GM23248 (cell line): ENCODE measurements around the gene TNK1.

Source experiments
- EZH2 ChIP-seq: fragments of 200-600 bp; sonication (generic); IDR thresholded peaks from 2 replicates; pipeline ENCODE4 v1.6.1; 2018; ENCODE audit warnings: antibody characterized with exemption, mild to moderate bottlenecking; ENCODE audit not compliant: insufficient read depth, poor library complexity, severe bottlenecking
- EZH2phosphoT487 ChIP-seq: fragments of 200-600 bp; sonication (generic); IDR thresholded peaks from 2 replicates; pipeline ENCODE4 v1.6.1; 2018; ENCODE audit warnings: antibody characterized with exemption, moderate library complexity, mild to moderate bottlenecking, low read depth; ENCODE audit not compliant: insufficient read depth

- no peak for TF ChIP-seq EZH2
- no peak for TF ChIP-seq EZH2phosphoT487
These were observed 2.0 kb downstream of the TNK1 start for GRCh38 chr17:7382901-7383300.
